Ectodermal cell (in vitro differentiated cells): ENCODE measurements around the gene MLLT1.

Experiments
- H3K27ac ChIP-seq: 2 replicates; pipeline ENCODE4 v1.7.0; 2013; ENCODE audit warnings: mild to moderate bottlenecking, low read depth, low read length; ENCODE audit not compliant: insufficient read depth, poor library complexity, severe bottlenecking
- H3K27me3 ChIP-seq: 2 replicates; pipeline ENCODE4 v1.7.0; 2013; ENCODE audit warnings: mild to moderate bottlenecking, low read length; ENCODE audit not compliant: insufficient read depth, control insufficient read depth, poor library complexity, severe bottlenecking
- H3K36me3 ChIP-seq: one replicate; pipeline ENCODE4 v1.7.0; 2013; ENCODE audit warnings: low read length; ENCODE audit not compliant: control insufficient read depth, insufficient read depth
- H3K4me1 ChIP-seq: one replicate; pipeline ENCODE4 v1.7.0; 2013; ENCODE audit warnings: low read length; ENCODE audit not compliant: control insufficient read depth, insufficient read depth
- H3K4me3 ChIP-seq: 2 replicates; pipeline ENCODE4 v1.7.0; 2013; ENCODE audit warnings: low read depth, low read length, control low read depth; ENCODE audit not compliant: insufficient read depth
- H3K9me3 ChIP-seq: 2 replicates; pipeline ENCODE4 v1.7.0; 2013; ENCODE audit warnings: mild to moderate bottlenecking, low read length, moderate library complexity; ENCODE audit not compliant: control insufficient read depth
- WGBS, 2 experiments: methylation state at CpG; one replicate each; pipeline ENCODE4 v1.1.7; 2013; ENCODE audit warnings: missing lambda C conversion rate in 2 of 2; 5-methylcytosine and 5-hydroxymethylcytosine counted together

MLLT1 gene

DNA sequence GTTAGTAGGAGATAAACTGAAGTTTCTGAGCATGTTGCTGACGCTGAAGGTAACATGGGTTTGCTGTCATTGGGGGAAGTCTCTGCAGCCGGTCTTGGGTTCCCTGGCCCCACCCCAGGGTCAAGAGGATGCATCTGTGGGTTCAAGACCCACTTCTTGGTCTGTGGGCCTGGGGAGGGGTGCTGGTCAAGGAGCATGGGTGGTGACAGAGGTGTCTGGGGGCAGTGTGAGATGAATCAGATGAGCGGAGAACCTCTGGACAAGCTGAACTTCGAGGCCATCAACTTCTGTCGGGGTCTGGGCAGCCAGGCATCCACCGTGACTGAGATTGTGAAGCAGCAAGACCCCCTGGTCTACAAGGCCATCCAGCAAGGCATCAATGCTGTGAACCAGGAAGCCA lies 92.4 kb downstream of the MLLT1 start:
- H3K9me3 ChIP-seq = peaks cover 16% of the 10 kb centered on the region
- H3K4me1 ChIP-seq = no peaks in the 10 kb centered on the region
- H3K36me3 ChIP-seq = peaks cover 3% of the 10 kb centered on the region
- H3K27ac ChIP-seq = no peak overlapping the region
- 89 to 93% methylated on average over 6 of the region's 6 CpGs for WGBS, 2 experiments
- no peaks in the 10 kb centered on the region for H3K27me3 ChIP-seq
- H3K4me3 ChIP-seq = no peak overlapping the region

DNA sequence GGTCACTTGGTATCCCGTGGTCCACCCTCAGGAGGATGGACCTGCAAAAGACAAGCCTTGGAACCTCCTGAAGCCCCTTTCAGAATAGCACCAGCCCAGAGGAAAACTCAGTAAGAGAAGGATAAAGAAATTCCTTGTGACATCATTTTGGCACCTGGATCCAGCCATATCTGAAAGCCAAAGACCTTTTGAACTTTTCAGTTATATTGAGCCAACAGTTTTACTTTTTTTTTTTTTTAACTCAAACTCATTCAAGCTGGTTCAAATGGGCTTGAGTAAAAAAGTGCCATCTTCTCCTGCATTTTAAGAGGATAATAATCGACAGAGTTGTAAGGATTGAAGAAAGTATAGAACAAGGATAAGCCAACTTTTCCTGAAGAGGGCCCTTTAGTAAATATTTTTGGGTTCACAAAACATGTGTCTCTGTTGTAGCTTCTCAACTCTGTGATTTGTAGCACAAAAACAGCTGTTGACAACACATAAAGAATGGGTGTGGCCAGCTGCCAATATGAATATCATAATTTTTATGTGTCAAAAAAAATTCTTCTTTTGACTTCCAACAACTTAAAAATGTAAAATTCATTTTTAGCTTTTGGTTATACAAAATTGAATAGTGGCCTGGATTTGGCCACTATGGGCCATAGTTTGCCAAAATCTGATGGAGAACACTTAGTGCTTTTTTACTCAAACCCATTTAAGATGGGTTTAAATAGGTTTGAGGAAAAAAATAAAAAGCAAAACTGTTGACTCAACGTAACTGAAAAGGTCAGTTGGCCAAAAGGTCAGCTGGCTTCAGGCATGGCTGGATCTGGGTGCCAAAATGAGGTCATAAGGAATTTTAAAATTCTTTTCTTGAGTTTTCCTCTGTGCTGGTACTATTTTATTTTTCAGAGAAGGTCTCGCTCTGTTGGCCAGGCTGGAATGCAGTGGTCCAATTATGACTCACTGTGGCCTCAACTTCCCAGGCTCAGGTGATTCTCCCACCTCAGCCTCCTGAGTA lies 93.6 kb downstream of the MLLT1 start:
- H3K36me3 ChIP-seq = no peaks in the 10 kb centered on the region
- WGBS, 2 experiments = 82 to 83% methylated on average over 4 of the region's 4 CpGs
- no peaks in the 10 kb centered on the region for H3K4me1 ChIP-seq
- H3K9me3 ChIP-seq = peaks cover 14% of the 10 kb centered on the region
- no peak overlapping the region for H3K4me3 ChIP-seq
- no peaks in the 10 kb centered on the region for H3K27me3 ChIP-seq
- H3K27ac ChIP-seq = no peak overlapping the region

DNA sequence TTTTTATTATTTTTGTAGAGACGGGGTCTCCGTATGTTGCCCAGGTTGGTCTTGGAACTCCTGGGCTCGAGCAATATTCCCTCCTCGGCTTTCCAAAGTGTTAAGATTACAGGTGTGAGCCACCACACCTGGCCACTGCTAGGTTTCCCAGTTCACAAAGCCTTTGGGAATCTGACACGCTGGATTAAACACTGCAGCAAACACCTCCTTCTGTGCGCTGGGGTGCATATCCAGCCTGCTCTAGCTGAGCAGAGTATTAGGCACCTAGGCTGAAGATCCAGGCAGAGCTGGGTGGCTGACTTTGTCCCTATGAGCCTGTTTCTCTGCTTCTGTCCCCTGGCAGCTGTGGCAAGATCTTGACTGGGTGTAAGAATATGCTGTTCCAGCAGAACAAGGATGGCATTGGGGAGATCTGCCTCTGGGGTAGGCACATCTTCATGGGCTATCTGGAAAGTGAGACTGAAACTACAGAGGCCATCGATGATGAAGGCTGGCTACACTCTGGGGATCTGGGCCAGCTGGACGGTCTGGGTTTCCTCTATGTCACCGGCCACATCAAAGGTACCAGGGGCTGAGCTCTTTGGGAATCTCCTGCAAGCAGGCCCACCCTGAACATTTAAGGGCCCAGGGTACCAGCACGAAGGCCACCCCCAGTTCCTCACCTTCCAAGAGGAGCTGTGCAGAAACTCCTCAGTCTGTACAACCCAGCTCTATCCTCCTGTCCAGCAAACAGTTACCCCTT lies 94.5 kb downstream of the MLLT1 start:
- Histone ChIP-seq H3K9me3 (peaks cover 14% of the 10 kb centered on the region), H3K27ac (no peak overlapping the region), H3K4me3 (no peak overlapping the region), H3K27me3 (no peaks in the 10 kb centered on the region), H3K4me1 (no peaks in the 10 kb centered on the region), H3K36me3 (no peaks in the 10 kb centered on the region)
- WGBS, 2 experiments = 83 to 86% methylated on average over 10 of the region's 10 CpGs

DNA sequence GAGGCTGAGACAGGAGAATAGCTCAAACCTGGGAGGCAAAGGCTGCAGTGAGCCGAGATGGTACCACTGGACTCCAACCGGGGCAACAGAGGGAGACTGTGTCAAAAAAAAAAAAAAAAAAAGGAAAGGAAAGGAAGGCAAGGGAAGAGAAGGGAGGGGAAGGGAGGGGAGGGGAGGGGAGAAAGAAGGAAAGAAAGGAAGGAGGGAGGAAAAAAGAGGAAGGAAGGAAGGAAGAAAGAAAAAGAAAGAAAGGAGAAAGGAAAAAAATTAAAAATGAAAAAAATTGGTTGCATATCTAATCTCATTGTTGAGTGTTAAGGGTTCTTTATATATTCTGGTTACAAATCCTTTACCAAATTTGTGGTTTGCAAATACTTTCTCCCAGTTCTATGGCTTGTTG lies 98.7 kb downstream of the MLLT1 start:
- WGBS, 2 experiments = 67 to 76% methylated on average over 2 of the region's 2 CpGs
- Histone ChIP-seq H3K4me3 (no peak overlapping the region), H3K36me3 (no peaks in the 10 kb centered on the region), H3K27ac (no peak overlapping the region), H3K9me3 (peaks cover 2% of the 10 kb centered on the region), H3K4me1 (no peaks in the 10 kb centered on the region), H3K27me3 (no peaks in the 10 kb centered on the region)

DNA sequence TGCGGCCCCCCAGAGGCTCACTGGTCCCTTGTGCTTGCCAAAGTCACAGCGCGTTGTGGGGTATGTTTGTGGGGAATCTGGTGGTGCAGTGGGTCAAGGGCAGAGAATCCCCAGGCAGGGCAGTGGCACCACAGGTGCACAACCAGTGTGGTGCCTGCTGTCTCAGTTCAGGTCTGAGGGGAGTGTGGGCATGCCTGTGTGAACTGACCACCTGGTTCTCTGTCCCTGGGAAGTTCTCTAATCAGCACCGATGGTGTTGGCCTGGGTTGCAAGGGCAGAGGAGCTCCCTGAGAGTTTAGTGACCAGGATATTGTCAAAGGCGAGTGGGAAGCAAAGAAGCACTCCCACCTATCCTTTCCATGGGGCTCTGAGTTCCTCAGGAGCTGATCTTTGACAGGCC lies 106.6 kb downstream of the MLLT1 start:
- H3K9me3 ChIP-seq = no peaks in the 10 kb centered on the region
- no peak overlapping the region for H3K4me3 ChIP-seq
- H3K27me3 ChIP-seq = no peaks in the 10 kb centered on the region
- no peaks in the 10 kb centered on the region for H3K4me1 ChIP-seq
- no peaks in the 10 kb centered on the region for H3K36me3 ChIP-seq
- WGBS, 2 experiments = 80 to 81% methylated on average over 5 of the region's 5 CpGs
- no peak overlapping the region for H3K27ac ChIP-seq

DNA sequence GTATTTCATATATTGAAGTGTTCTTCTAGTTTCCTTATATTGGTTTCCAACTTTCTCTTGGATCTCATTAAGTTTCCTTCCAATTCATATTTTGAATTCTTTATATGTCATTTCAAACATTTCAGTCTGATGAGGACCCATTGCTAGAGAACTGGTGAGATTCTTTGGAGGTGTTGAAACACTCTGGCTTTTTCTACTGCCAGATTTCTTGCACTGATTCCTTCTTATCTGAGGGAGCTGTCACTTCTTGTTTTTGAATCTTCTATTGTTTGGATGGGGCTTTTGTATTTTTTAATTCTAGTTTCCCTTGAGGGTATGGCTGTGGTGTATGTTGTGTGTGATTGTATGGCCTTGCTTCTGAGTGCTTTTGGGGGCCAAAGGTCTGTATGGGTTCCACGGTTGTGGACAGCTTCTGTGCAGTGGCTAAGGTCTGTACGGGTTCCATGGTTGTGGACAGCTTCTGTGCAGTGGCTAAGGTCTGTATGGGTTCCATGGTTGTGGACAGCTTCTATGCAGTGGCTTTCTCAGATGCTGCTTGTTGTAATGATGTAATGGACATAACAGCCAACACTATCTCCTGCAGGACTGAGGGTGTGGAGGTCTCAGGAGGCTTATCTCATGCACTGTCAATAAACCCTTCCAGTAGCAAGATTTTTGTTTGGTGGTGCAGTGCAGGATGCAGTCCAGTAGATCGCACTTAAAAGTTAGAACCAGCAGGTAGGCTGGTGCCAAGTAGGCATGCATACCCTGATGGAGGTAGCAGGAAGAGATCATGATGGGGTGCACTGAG lies 107.5 kb downstream of the MLLT1 start:
- H3K4me1 ChIP-seq = no peaks in the 10 kb centered on the region
- H3K4me3 ChIP-seq = no peak overlapping the region
- H3K27me3 ChIP-seq = no peaks in the 10 kb centered on the region
- H3K36me3 ChIP-seq = no peaks in the 10 kb centered on the region
- H3K27ac ChIP-seq = no peak overlapping the region
- H3K9me3 ChIP-seq = no peaks in the 10 kb centered on the region
- 74 to 77% methylated on average over 3 of the region's 3 CpGs for WGBS, 2 experiments

DNA sequence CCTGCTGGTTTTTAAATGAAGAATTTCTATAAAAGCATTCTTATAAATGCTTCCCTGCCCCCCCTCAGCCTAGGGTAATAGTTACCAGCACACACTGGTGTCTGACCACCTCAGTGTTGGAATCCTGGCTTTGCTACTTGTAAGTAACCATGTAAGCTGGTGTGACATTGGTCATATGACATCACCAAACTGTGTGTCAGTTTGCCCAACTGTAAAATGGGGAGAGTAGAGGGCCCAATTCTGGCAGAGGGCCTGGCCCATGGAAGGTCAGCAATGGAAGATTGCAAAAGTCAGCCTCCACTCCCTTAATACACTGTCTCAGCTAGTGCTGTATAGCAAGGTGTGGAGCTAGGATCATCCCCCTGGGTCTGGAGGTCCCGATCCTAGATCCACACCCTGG lies 112.7 kb downstream of the MLLT1 start:
- Histone ChIP-seq H3K27me3 (no peaks in the 10 kb centered on the region), H3K27ac (no peak overlapping the region), H3K4me1 (no peaks in the 10 kb centered on the region), H3K9me3 (no peaks in the 10 kb centered on the region), H3K4me3 (no peak overlapping the region), H3K36me3 (no peaks in the 10 kb centered on the region)
- WGBS, 2 experiments = 89 to 92% methylated on average over 1 of the region's 1 CpG

DNA sequence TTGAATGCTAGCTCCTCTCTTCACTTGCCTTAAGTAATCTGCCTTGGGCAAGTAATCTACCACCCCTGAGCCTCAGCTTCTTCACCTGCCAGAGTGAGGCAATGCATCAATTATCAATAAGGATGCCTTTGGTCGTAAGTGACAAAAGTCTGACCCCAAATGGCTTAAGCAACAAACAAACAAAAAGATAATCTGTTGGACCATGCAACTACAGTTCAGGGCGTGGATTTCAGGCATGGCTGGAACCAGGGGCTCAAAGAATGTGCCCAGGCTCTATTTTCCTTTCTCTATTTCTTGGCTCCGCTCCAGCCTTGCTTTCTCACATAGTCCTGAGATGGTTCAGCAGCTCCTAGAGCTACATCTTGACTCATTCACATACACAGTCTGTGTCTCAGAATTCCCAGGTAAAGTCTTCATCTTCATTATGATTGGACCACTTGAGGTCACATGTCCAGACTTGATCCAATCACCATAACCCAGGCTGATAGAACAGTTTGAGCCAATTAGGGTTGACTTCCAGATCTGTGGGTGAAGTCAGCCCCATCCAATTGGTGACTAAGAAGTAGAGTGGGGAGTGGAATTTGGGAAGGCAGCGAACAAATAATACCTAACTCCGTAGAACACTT lies 114.8 kb downstream of the MLLT1 start:
- 86 to 90% methylated on average over 5 of the region's 5 CpGs for WGBS, 2 experiments
- no peaks in the 10 kb centered on the region for H3K36me3 ChIP-seq
- H3K4me1 ChIP-seq = no peaks in the 10 kb centered on the region
- H3K4me3 ChIP-seq = no peak overlapping the region
- no peaks in the 10 kb centered on the region for H3K9me3 ChIP-seq
- no peak overlapping the region for H3K27ac ChIP-seq
- H3K27me3 ChIP-seq = no peaks in the 10 kb centered on the region

DNA sequence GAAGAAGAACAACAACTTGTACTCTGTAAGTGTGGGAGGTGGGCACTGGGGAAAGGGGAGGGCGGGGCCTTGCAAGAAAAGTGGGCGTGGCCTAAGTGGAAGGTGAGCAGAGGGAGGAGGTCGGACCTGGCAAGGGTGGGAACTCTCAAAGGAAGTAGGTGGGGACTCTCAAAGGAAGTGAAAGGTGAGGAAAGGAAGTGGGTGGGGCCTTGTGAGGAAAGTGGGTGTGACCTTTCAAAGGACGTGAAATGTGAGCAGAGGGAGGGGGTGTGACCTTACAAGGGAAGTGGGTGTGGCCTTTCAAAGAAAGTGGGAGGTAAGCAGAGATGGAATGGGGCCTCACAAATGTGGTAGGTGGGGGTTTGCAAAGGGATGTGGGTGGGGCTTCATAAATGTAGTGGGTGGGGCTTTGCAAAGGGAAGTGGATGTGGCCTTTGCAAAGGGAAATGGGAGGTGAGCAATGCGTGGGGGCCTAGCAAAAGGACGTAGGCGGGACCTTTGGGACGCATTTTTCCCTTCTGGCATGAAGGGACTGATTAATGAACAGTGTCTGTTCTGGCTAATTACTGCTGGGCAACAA lies 118.4 kb downstream of the MLLT1 start:
- Histone ChIP-seq H3K36me3 (no peaks in the 10 kb centered on the region), H3K27ac (no peak overlapping the region), H3K27me3 (no peaks in the 10 kb centered on the region), H3K9me3 (no peaks in the 10 kb centered on the region), H3K4me1 (no peaks in the 10 kb centered on the region), H3K4me3 (no peak overlapping the region)
- 68 to 70% methylated on average over 8 of the region's 8 CpGs for WGBS, 2 experiments
